HCT116 (cell line): Measurements from ENCODE around the gene FAM168A. TPM values are rescaled to one million over a fixed set of nuclear protein-coding genes. Genes with fewer than 3 reads are reported as not detected.

ENCODE experiments used
- ATAC-seq: fragments of 200-7000 bp; cut with Tn5 transposase; 2 replicates; pipeline ENCODE4 v1.9.1; 2020; ENCODE audit warnings: mild to moderate bottlenecking, moderate library complexity
- BruUV-seq: library from RNA; stranded (reverse); fragments of 400-500 nt; replicated peaks from 2 replicates; lab custom pipeline; 2021; lab: Mats Ljungman, UMichigan
- CTCF ChIA-PET: fragments of 300-600 bp; sonication (Branson Sonifier 250); formaldehyde crosslinking; loops from one replicate; lab custom pipeline; 2021; ENCODE audit warnings: antibody characterized with exemption; lab: Charles Lee
- POLR2A ChIA-PET: fragments of 300-600, 350-600 bp; sonication (Branson Sonifier 250); formaldehyde crosslinking; loops from one replicate; lab custom pipeline; 2021; ENCODE audit warnings: antibody characterized with exemption; lab: Charles Lee
- RAD21 ChIA-PET, 2 experiments: fragments of 300-600 bp; sonication (Branson Sonifier 250); formaldehyde crosslinking; loops; one replicate each; lab custom pipeline; 2023; ENCODE audit warnings: low total read pairs in 2 of 2; ENCODE audit not compliant: uncharacterized antibody in 2 of 2, unreplicated experiment in 2 of 2, low non-redundant PET in 1 of 2; lab: Charles Lee
- DNase-seq: peaks from one replicate; pipeline ENCODE4 v3.0.0-alpha.2; 2010; ENCODE audit warnings: low read depth, low spot score
- H2AFZ ChIP-seq: fragments of 200-600 bp; shearing (Covaris generic), sonication (generic); 2 replicates; pipeline ENCODE4 v1.6.1; 2017; ENCODE audit warnings: low read depth, mixed run types, mixed read lengths, antibody characterized with exemption, low read length; ENCODE audit not compliant: poor library complexity, severe bottlenecking
- H3K27ac ChIP-seq: 2 replicates; pipeline ENCODE4 v1.5.1; 2012; ENCODE audit warnings: low read depth, low read length
- H3K27me3 ChIP-seq: fragments of 200-600 bp; sonication (generic); 2 replicates; pipeline ENCODE4 v1.6.1; 2016; ENCODE audit warnings: mixed run types, low read length, mixed read lengths; ENCODE audit not compliant: insufficient read depth
- H3K36me3 ChIP-seq, 2 experiments: fragments of 200-500 bp in 1 of 2; fragments of 200-600 bp in 1 of 2; sonication (Bioruptor generic) in 1 of 2; sonication (generic) in 1 of 2; 2 replicates each; pipeline versions ENCODE4 v1.5.1 to v1.6.1; 2014 to 2016; ENCODE audit warnings: low read length in 2 of 2, inconsistent platforms in 1 of 2, mixed read lengths in 1 of 2, mixed run types in 1 of 2; ENCODE audit not compliant: insufficient read depth in 2 of 2, control insufficient read depth in 1 of 2
- H3K4me1 ChIP-seq, 2 experiments: fragments of 200-600 bp in 1 of 2; sonication (generic) in 1 of 2; 2 replicates each; pipeline versions ENCODE4 v1.5.1 to v1.6.1; 2012 to 2017; ENCODE audit warnings: low read length in 2 of 2, inconsistent platforms in 1 of 2, mild to moderate bottlenecking in 1 of 2, mixed read lengths in 1 of 2, mixed run types in 1 of 2, moderate library complexity in 1 of 2; ENCODE audit not compliant: insufficient read depth in 2 of 2, control insufficient read depth in 1 of 2
- H3K4me2 ChIP-seq: fragments of 200-600 bp; sonication (generic); 2 replicates; pipeline ENCODE4 v1.6.1; 2017; ENCODE audit warnings: mixed run types, low read length, mixed read lengths
- H3K4me3 ChIP-seq, 2 experiments: fragments of 200-600 bp in 1 of 2; sonication (generic) in 1 of 2; replicated peaks in 1 of 2; 2 replicates each; pipeline ENCODE4 v1.5.1; 2011 to 2016; ENCODE audit warnings: low read length in 2 of 2, control low read depth in 1 of 2, low read depth in 1 of 2, mild to moderate bottlenecking in 1 of 2, mixed read lengths in 1 of 2, mixed run types in 1 of 2
- H3K79me2 ChIP-seq: fragments of 200-600 bp; sonication (generic); 2 replicates; pipeline ENCODE4 v1.6.1; 2017; ENCODE audit warnings: mild to moderate bottlenecking, mixed run types, low read length, moderate library complexity, mixed read lengths; ENCODE audit not compliant: insufficient read depth
- H3K9ac ChIP-seq: fragments of 200-600 bp; sonication (generic); 2 replicates; pipeline ENCODE4 v1.6.1; 2016; ENCODE audit warnings: low read length, mixed read lengths
- H3K9me2 ChIP-seq: fragments of 200-600 bp; sonication (generic), shearing (Covaris generic); 2 replicates; pipeline ENCODE4 v1.6.1; 2017; ENCODE audit warnings: mixed run types, mild to moderate bottlenecking, moderate library complexity; ENCODE audit not compliant: insufficient read depth
- H3K9me3 ChIP-seq, 2 experiments: fragments of 200-500 bp in 1 of 2; fragments of 200-600 bp in 1 of 2; sonication (Bioruptor generic) in 1 of 2; sonication (generic) in 1 of 2; 2 replicates each; pipeline ENCODE4 v1.6.1; 2014 to 2017; ENCODE audit warnings: low read length in 2 of 2, mixed read lengths in 2 of 2, inconsistent platforms in 1 of 2, low read depth in 1 of 2, mild to moderate bottlenecking in 1 of 2, mixed run types in 1 of 2, moderate library complexity in 1 of 2; ENCODE audit not compliant: control insufficient read depth in 1 of 2, insufficient read depth in 1 of 2
- H4K20me1 ChIP-seq: fragments of 200-600 bp; sonication (generic), shearing (Covaris generic); 2 replicates; pipeline ENCODE4 v1.6.1; 2017; ENCODE audit warnings: mixed run types, mild to moderate bottlenecking, moderate library complexity; ENCODE audit not compliant: insufficient read depth
- CBX3 ChIP-seq: IDR thresholded peaks from 2 replicates; pipeline ENCODE4 v1.6.1; 2012; ENCODE audit warnings: low read depth
- EZH2phosphoT487 ChIP-seq: fragments of 200-600 bp; IDR thresholded peaks from 2 replicates; pipeline ENCODE4 v1.6.1; 2018; ENCODE audit warnings: antibody characterized with exemption, borderline replicate concordance
- RAD21 ChIP-seq: IDR thresholded peaks from 2 replicates; pipeline ENCODE4 v1.6.1; 2012; ENCODE audit warnings: low read depth, mild to moderate bottlenecking
- intact Hi-C: fragments of 100-400 bp; cut with micrococcal nuclease; formaldehyde crosslinking; loops from 2 replicates; pipeline ENCODE4 v1.10.0; 2022
- total RNA-seq: library from RNA; stranded (reverse); gene quantifications from one replicate; pipeline ENCODE4 v1.2.1, GENCODE V29; 2021; ENCODE audit not compliant: unreplicated experiment

Gene FAM168A
- total RNA-seq, 1 experiment from 2014 or later, result 31.5 TPM

- H3K27ac ChIP-seq, result no peak overlapping the region
- H3K9me3 ChIP-seq, result no peaks in the 10 kb centered on the region
- POLR2A ChIA-PET, result no interaction called here
- H3K9me2 ChIP-seq, result no peaks in the 10 kb centered on the region
- no peaks in the 10 kb centered on the region for H4K20me1 ChIP-seq
- intact Hi-C loops, result no loop called here
- H3K79me2 ChIP-seq, result no peaks in the 10 kb centered on the region
- no peak overlapping the region for H2AFZ ChIP-seq
- no peaks in the 10 kb centered on the region for H3K27me3 ChIP-seq
- H3K36me3 ChIP-seq, result no peaks in the 10 kb centered on the region
- RAD21 ChIA-PET, result no interaction called here
- ATAC-seq (no peak), DNase-seq (no peak)
- H3K4me3 ChIP-seq, result no peak overlapping the region
- H3K9ac ChIP-seq, result no peak overlapping the region
- no TSS peak for BruUV-seq
- no peak for TF ChIP-seq CBX3
- TF ChIP-seq, all 23 proteins: peak for 0
- H3K4me2 ChIP-seq, result no peak overlapping the region
- CTCF ChIA-PET, result interaction anchor here (2.4 kb wide), 1 partner anchor 21 kb away, joined by 8 read pairs; no protein-coding TSS in a partner anchor
- H3K4me1 ChIP-seq, result peaks cover 0 to 7% of the 10 kb centered on the region in 2 experiments; a peak in 1 of 4 replicates
Measured at GRCh38 chr11:73414977-73415651, 182.8 kb downstream of the FAM168A start.

GRCh38 chr11:73413256-73413655 is 184.7 kb downstream of the FAM168A start:
- no peak overlapping the region for H3K9ac ChIP-seq
- no peak overlapping the region for H3K4me2 ChIP-seq
- DNase-seq (no peak), ATAC-seq (no peak)
- TF ChIP-seq EZH2phosphoT487 (no peak), RAD21 (no peak)
- no peaks in the 10 kb centered on the region for H4K20me1 ChIP-seq
- H3K9me3 ChIP-seq, result no peaks in the 10 kb centered on the region
- no peak overlapping the region for H3K4me3 ChIP-seq
- H2AFZ ChIP-seq, result no peak overlapping the region
- H3K27me3 ChIP-seq, result no peaks in the 10 kb centered on the region
- RAD21 ChIA-PET, result no interaction called here
- no peaks in the 10 kb centered on the region for H3K79me2 ChIP-seq
- CTCF ChIA-PET, result interaction anchor here (1.1 kb wide), 1 partner anchor 212 kb away, joined by 3 read pairs; no protein-coding TSS in a partner anchor
- peaks cover 0 to 4% of the 10 kb centered on the region in 2 experiments; a peak in 1 of 4 replicates for H3K36me3 ChIP-seq
- intact Hi-C loops, result no loop called here
- POLR2A ChIA-PET, result no interaction called here
- H3K9me2 ChIP-seq, result no peaks in the 10 kb centered on the region
- no peak overlapping the region for H3K27ac ChIP-seq
- BruUV-seq, result no TSS peak
- peaks cover 0 to 7% of the 10 kb centered on the region in 2 experiments; a peak in 1 of 4 replicates for H3K4me1 ChIP-seq
